GM21786 (cell line): ENCODE results near the gene SIRT1.
"Not testable (repeated sequence)": the region's sequence is repeated elsewhere in the genome, so short reads cannot be mapped to it uniquely, and the experiment has no call there.

Experiments
- ATAC-seq: cut with Tn5 transposase; IDR thresholded peaks from one replicate; pipeline ENCODE4 v1.9.1; 2021; ENCODE audit not compliant: unreplicated experiment

The SIRT1 gene

GRCh38 chr10:67955614-67956013, 71.2 kb downstream of the SIRT1 start:
- no peak for ATAC-seq

- ATAC-seq: no peak
Measured at GRCh38 chr10:67959839-67960476, 75.5 kb downstream of the SIRT1 start.

GRCh38 chr10:67965456-67965855, 81.0 kb downstream of the SIRT1 start:
- no peak for ATAC-seq

GRCh38 chr10:67966035-67966434, 81.6 kb downstream of the SIRT1 start:
- ATAC-seq: not testable (repeated sequence)
